Measurements from ENCODE around the gene SP3.

Gene SP3

GRCh38 chr2:174011173-174011572 lies 46.0 kb upstream of the SP3 start:
- no peak overlapping the region for H3K4me3 ChIP-seq (ENCODE audit: low read depth, low read length)
- in situ Hi-C loops (cut with HindIII; ENCODE audit: low sequenced_read_pairs) = no loop called here
- no peak for DNase-seq (ENCODE audit: low read depth)
- TF ChIP-seq CTCF (IDR thresholded peaks at IDR 0.05; ENCODE audit: low read depth, low read length, missing control alignments) = no peak

- in situ Hi-C loops (cut with HindIII; ENCODE audit: low sequenced_read_pairs) = no loop called here
- no peak overlapping the region for H3K4me3 ChIP-seq (ENCODE audit: low read depth, low read length)
- TF ChIP-seq CTCF (IDR thresholded peaks at IDR 0.05; ENCODE audit: low read depth, low read length, missing control alignments) = no peak
- no peak for DNase-seq (ENCODE audit: low read depth)
These were observed 44.5 kb upstream of the SP3 start for GRCh38 chr2:174009488-174010223.

- no peak for DNase-seq (ENCODE audit: low read depth)
- H3K4me3 ChIP-seq (ENCODE audit: low read depth, low read length) = no peak overlapping the region
- no peak for TF ChIP-seq CTCF (IDR thresholded peaks at IDR 0.05; ENCODE audit: low read depth, low read length, missing control alignments)
- in situ Hi-C loops (cut with HindIII; ENCODE audit: low sequenced_read_pairs) = no loop called here
These were observed 43.5 kb upstream of the SP3 start for GRCh38 chr2:174008720-174009119.

GRCh38 chr2:174007010-174007409 lies 41.8 kb upstream of the SP3 start:
- no peak for TF ChIP-seq CTCF (IDR thresholded peaks at IDR 0.05; ENCODE audit: low read depth, low read length, missing control alignments)
- DNase-seq (ENCODE audit: low read depth) = no peak
- H3K4me3 ChIP-seq (ENCODE audit: low read depth, low read length) = no peak overlapping the region
- in situ Hi-C loops (cut with HindIII; ENCODE audit: low sequenced_read_pairs) = no loop called here

GRCh38 chr2:174005801-174006419 lies 40.7 kb upstream of the SP3 start:
- in situ Hi-C loops (cut with HindIII; ENCODE audit: low sequenced_read_pairs) = no loop called here
- TF ChIP-seq CTCF (IDR thresholded peaks at IDR 0.05; ENCODE audit: low read depth, low read length, missing control alignments) = no peak
- H3K4me3 ChIP-seq (ENCODE audit: low read depth, low read length) = no peak overlapping the region
- no peak for DNase-seq (ENCODE audit: low read depth)

GRCh38 chr2:174004905-174005605 lies 39.9 kb upstream of the SP3 start:
- TF ChIP-seq CTCF (IDR thresholded peaks at IDR 0.05; ENCODE audit: low read depth, low read length, missing control alignments) = no peak
- DNase-seq (ENCODE audit: low read depth) = peak; percentile 85
- in situ Hi-C loops (cut with HindIII; ENCODE audit: low sequenced_read_pairs) = no loop called here
- no peak overlapping the region for H3K4me3 ChIP-seq (ENCODE audit: low read depth, low read length)
